ENCODE measurements around the gene RBBP7. TPM values are rescaled to one million over a fixed set of nuclear protein-coding genes. Genes with fewer than 3 reads are reported as not detected.

The RBBP7 gene
- total and polyA plus RNA-seq, 10 of the 15 experiments (the other 5 are each of a cell fraction or from before 2014, with no cell fraction given): 95.3 to 277 (median 194) TPM

GRCh38 chrX:16882702-16883486, 12.7 kb upstream of the RBBP7 start (continued):
- TF ChIP-seq ASH2L (IDR thresholded peaks at IDR 0.05; ENCODE audit: borderline replicate concordance, low read depth) (no peak), CREM (IDR thresholded peaks at IDR 0.05; ENCODE audit: low read depth) (peak; percentile 62), TBL1XR1 (IDR thresholded peaks at IDR 0.05; ENCODE audit: low read depth, low read length) (no peak), RAD21 (IDR thresholded peaks at IDR 0.05; ENCODE audit: insufficient read depth, low read depth, low read length) (peak; percentile 77), SUPT20H (IDR thresholded peaks at IDR 0.05; ENCODE audit: borderline replicate concordance, control insufficient read depth, low read depth, low read length) (no peak), RELB (IDR thresholded peaks at IDR 0.05; ENCODE audit: low read depth) (0 out of 2 replicates have a peak, but pooled peaks have one; percentile 40), BRCA1 (IDR thresholded peaks at IDR 0.05; ENCODE audit: low read depth, low read length) (no peak), CTCF (IDR thresholded peaks at IDR 0.05 in 2 of 3, conservative IDR thresholded peaks at IDR 0.05 in 1 of 3; ENCODE audit: control insufficient read depth in 2 of 3, extremely low read depth in 1 of 3, insufficient read depth in 1 of 3, low read depth in 3 of 3, low read length in 3 of 3) (peak; percentile 70 to 75 (median 74)), ZNF274 (IDR thresholded peaks at IDR 0.05; ENCODE audit: insufficient read depth, insufficient read length) (no peak), RAD51 (IDR thresholded peaks at IDR 0.05) (no peak)

All from GM12878 (cell line).